K562 (cell line): ENCODE measurements around the gene C5AR2. TPM values are rescaled to one million over a fixed set of nuclear protein-coding genes. Genes with fewer than 3 reads are reported as not detected.

ENCODE experiments used
- CBX8 ChIP-seq: fragments of 200-600 bp; sonication (generic); IDR thresholded peaks from 2 replicates; pipeline ENCODE4 v1.6.1; 2012; ENCODE audit warnings: borderline replicate concordance, mixed run types, low read depth, mild to moderate bottlenecking, moderate library complexity, mixed read lengths, low read length, control low read depth, inconsistent platforms; ENCODE audit not compliant: poor library complexity, severe bottlenecking; ENCODE audit errors: extremely low read depth
- CCNT2 ChIP-seq: IDR thresholded peaks from 2 replicates; pipeline ENCODE4 v1.6.1; 2011; ENCODE audit warnings: borderline replicate concordance, low read depth, mild to moderate bottlenecking, moderate library complexity, mixed read lengths, low read length; ENCODE audit not compliant: insufficient read length; ENCODE audit errors: extremely low read depth
- DNMT1 ChIP-seq: fragments of 450-650 bp; IDR thresholded peaks from 2 replicates; pipeline ENCODE4 v1.6.1; 2016; ENCODE audit warnings: antibody characterized with exemption, mild to moderate bottlenecking
- ETV5 ChIP-seq: sonication (generic); formaldehyde crosslinking; IDR thresholded peaks from 2 replicates; pipeline ENCODE4 v1.4.0; 2020; ENCODE audit warnings: low read depth, mild to moderate bottlenecking, missing genetic modification reagents
- GATAD2A ChIP-seq: fragments of 450-650 bp; IDR thresholded peaks from 2 replicates; pipeline ENCODE4 v1.6.1; 2017
- ILK ChIP-seq: fragments of 450-650 bp; IDR thresholded peaks from 2 replicates; pipeline ENCODE4 v1.6.1; 2016; ENCODE audit warnings: missing genetic modification characterization, low read depth, mild to moderate bottlenecking, missing compliant biosample characterization, moderate library complexity, borderline replicate concordance
- JUN ChIP-seq, 2 experiments: sonication (generic) in 1 of 2; formaldehyde crosslinking in 1 of 2; IDR thresholded peaks; 2 replicates each; pipeline versions ENCODE4 v1.6.1 to v1.8.0; 2012 to 2022; ENCODE audit warnings: borderline replicate concordance in 2 of 2, mild to moderate bottlenecking in 2 of 2, improper control_type of control experiment in 1 of 2, low read depth in 1 of 2, low read length in 1 of 2, missing genetic modification reagents in 1 of 2
- JUND ChIP-seq, 2 experiments: IDR thresholded peaks; 2 replicates in 1 of 2; 3 replicates in 1 of 2; pipeline ENCODE4 v1.6.1; 2011; ENCODE audit warnings: borderline replicate concordance in 2 of 2, low read depth in 2 of 2, low read length in 2 of 2, improper control_type of control experiment in 1 of 2, missing biosample characterization in 1 of 2, missing genetic modification characterization in 1 of 2, missing genetic modification reagents in 1 of 2
- MAFG ChIP-seq: fragments of 450-650 bp; conservative IDR thresholded peaks from 2 replicates; pipeline ENCODE4 v1.6.1; 2016; ENCODE audit warnings: missing genetic modification characterization, missing compliant biosample characterization
- MECOM ChIP-seq: fragments of 250-450 bp; sonication (Bioruptor Pico); IDR thresholded peaks from 2 replicates; pipeline ENCODE4 v1.8.0; 2022; ENCODE audit warnings: inconsistent platforms
- PCBP2 ChIP-seq: fragments of 200-400 bp; formaldehyde crosslinking; IDR thresholded peaks from 2 replicates; pipeline ENCODE4 v1.6.1; 2018; ENCODE audit warnings: low read length, low read depth, mild to moderate bottlenecking, moderate library complexity; ENCODE audit not compliant: poor library complexity, severe bottlenecking
- SMARCA4 ChIP-seq: fragments of 450-650 bp; IDR thresholded peaks from 2 replicates; pipeline ENCODE4 v1.6.1; 2016
- SRF ChIP-seq, 2 experiments: fragments of 250-450, 450-650 bp in 1 of 2; sonication (Bioruptor Pico) in 1 of 2; sonication (generic) in 1 of 2; formaldehyde crosslinking; IDR thresholded peaks; 2 replicates each; pipeline versions ENCODE4 v1.5.0 to v1.5.1; 2020 to 2022; ENCODE audit warnings: mild to moderate bottlenecking in 1 of 2, missing genetic modification reagents in 1 of 2
- SRSF3 ChIP-seq: fragments of 200-400 bp; formaldehyde crosslinking; IDR thresholded peaks from 2 replicates; pipeline ENCODE4 v1.6.1; 2016; ENCODE audit warnings: mild to moderate bottlenecking, low read length, moderate library complexity; ENCODE audit not compliant: insufficient read depth
- TEAD1 ChIP-seq, 2 experiments: fragments of 450-650 bp in 1 of 2; sonication (generic) in 1 of 2; formaldehyde crosslinking; IDR thresholded peaks; 2 replicates each; pipeline versions ENCODE4 v1.4.0 to v1.8.0; 2020 to 2022; ENCODE audit warnings: mild to moderate bottlenecking in 2 of 2, missing genetic modification reagents in 1 of 2
- XRCC4 ChIP-seq: IDR thresholded peaks from one replicate; pipeline ENCODE4 v1.6.1; 2011; ENCODE audit not compliant: insufficient read depth, insufficient read length; ENCODE audit errors: extremely low read depth
- ZBTB17 ChIP-seq: fragments of 450-650 bp; formaldehyde crosslinking; IDR thresholded peaks from 2 replicates; pipeline ENCODE4 v1.4.0; 2020; ENCODE audit warnings: mild to moderate bottlenecking
- polyA plus RNA-seq, 8 experiments: library from polyadenylated mRNA; depleted of rRNA in 4 of 8; stranded (reverse) in 5 of 8; unstranded in 3 of 8; fragments of >200 nt; fragmentation: Nextera tagmentation in 2 of 8; fragmentation: Illumina TruSeq in 1 of 8; extraction: Ambion mirVana in 2 of 8; extraction: Trizol in 1 of 8; gene quantifications; 2 replicates each; pipeline versions ENCODE4 v1.2.1 to v1.2.3, GENCODE V29; 2011 to 2014; ENCODE audit warnings: inconsistent platforms in 1 of 8, missing spikeins in 1 of 8
- total RNA-seq, 7 experiments: library from RNA; depleted of rRNA in 6 of 7; stranded (reverse); fragments of >200 nt in 6 of 7; fragmentation: Illumina TruSeq in 2 of 7; extraction: Trizol in 2 of 7; gene quantifications; 2 replicates each; pipeline versions ENCODE4 v1.2.1 to v1.2.3, GENCODE V29; 2011 to 2021; ENCODE audit warnings: low replicate concordance in 1 of 7
- TF ChIP-seq, protein P1 (sequence below): fragments of 250-450 bp; sonication (Bioruptor Pico); IDR thresholded peaks from 2 replicates; pipeline ENCODE4 v1.4.0; 2020; ENCODE audit warnings: borderline replicate concordance
- TF ChIP-seq, protein P2 (sequence below): sonication (generic); formaldehyde crosslinking; IDR thresholded peaks from 2 replicates; pipeline ENCODE4 v1.8.1; 2022; ENCODE audit warnings: missing genetic modification reagents
- TF ChIP-seq, protein P3 (sequence below): sonication (generic); formaldehyde crosslinking; IDR thresholded peaks from 2 replicates; pipeline ENCODE4 v1.8.0; 2022; ENCODE audit warnings: missing genetic modification reagents, mild to moderate bottlenecking, moderate library complexity, borderline replicate concordance
- TF ChIP-seq, protein P4 (sequence below): fragments of 450-650 bp; IDR thresholded peaks from 2 replicates; pipeline ENCODE4 v1.7.0; 2016; ENCODE audit warnings: borderline replicate concordance

The C5AR2 gene
- total and polyA plus RNA-seq, 9 of the 15 experiments (the other 6 are each of a cell fraction or from before 2014, with no cell fraction given) = 0.01 to 1.1 (median 0.13) TPM

DNA sequence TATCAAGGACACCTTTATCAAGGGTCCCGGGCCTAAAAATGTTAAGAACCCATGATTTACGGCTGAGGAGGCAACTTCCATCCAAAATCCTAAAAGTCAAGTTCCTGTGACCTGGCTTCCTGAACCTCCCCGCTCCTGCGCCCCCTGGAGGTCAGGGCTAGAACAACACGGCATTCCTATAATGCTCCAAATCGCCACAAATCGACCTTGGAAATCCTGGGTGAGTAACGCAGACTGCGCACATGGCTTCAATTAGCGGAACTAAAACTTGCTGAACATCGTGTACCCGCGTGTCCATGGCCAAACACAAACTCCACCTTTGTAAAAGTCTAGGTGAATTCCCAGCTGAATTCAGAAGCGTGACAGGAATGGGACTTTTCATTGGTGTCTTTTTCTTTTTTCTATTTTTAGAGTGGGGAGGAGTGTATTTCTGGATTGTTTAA is 26.6 kb upstream of the C5AR2 start (continued):
- 0 out of 2 replicates have a peak, but pooled peaks have one; percentile 14 for TF ChIP-seq MAFG (tag)
- TF ChIP-seq JUN (IDR thresholded peaks at IDR 0.05; ENCODE audit: borderline replicate concordance, low read depth, low read length) = 0 out of 2 replicates have a peak, but pooled peaks have one; percentile 15
- no peak for TF ChIP-seq JUN (CRISPR knock-in tag; IDR thresholded peaks at IDR 0.05; ENCODE audit: borderline replicate concordance)
- TF ChIP-seq ZBTB17 (CRISPR knock-in tag) = no peak
- TF ChIP-seq JUND (IDR thresholded peaks at IDR 0.05; ENCODE audit: borderline replicate concordance, low read depth, low read length) = peak; percentile 43; the same call in 1 of the 2 replicates
- TF ChIP-seq JUND (tag; IDR thresholded peaks at IDR 0.05; ENCODE audit: borderline replicate concordance, low read depth, low read length) = peak; percentile 55; the same call in 1 of the 3 replicates
- TF ChIP-seq TEAD1 (CRISPR knock-in tag; IDR thresholded peaks at IDR 0.05) = peak in 1 of 2 experiments; percentile 76; a peak in 2 of 4 replicates
- no peak for TF ChIP-seq MECOM (CRISPR knock-in tag)
- no peak for TF ChIP-seq ETV5 (CRISPR knock-in tag)
- TF ChIP-seq PCBP2 = no peak
- TF ChIP-seq SRF (CRISPR knock-in tag; IDR thresholded peaks at IDR 0.05) = 0 out of 4 replicates have a peak, but pooled peaks of 1 of the 2 experiments have one; percentile 32
- TF ChIP-seq, protein P1, sequence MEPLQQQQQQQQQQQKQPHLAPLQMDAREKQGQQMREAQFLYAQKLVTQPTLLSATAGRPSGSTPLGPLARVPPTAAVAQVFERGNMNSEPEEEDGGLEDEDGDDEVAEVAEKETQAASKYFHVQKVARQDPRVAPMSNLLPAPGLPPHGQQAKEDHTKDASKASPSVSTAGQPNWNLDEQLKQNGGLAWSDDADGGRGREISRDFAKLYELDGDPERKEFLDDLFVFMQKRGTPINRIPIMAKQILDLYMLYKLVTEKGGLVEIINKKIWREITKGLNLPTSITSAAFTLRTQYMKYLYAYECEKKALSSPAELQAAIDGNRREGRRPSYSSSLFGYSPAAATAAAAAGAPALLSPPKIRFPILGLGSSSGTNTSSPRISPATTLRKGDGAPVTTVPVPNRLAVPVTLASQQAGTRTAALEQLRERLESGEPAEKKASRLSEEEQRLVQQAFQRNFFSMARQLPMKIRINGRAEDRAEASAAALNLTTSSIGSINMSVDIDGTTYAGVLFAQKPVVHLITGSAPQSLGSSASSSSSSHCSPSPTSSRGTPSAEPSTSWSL (CRISPR knock-in tag) = no peak
- TF ChIP-seq, protein P2, sequence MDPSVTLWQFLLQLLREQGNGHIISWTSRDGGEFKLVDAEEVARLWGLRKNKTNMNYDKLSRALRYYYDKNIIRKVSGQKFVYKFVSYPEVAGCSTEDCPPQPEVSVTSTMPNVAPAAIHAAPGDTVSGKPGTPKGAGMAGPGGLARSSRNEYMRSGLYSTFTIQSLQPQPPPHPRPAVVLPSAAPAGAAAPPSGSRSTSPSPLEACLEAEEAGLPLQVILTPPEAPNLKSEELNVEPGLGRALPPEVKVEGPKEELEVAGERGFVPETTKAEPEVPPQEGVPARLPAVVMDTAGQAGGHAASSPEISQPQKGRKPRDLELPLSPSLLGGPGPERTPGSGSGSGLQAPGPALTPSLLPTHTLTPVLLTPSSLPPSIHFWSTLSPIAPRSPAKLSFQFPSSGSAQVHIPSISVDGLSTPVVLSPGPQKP (CRISPR knock-in tag) = no peak
- TF ChIP-seq ILK (tag) = no peak
- TF ChIP-seq DNMT1 = no peak
- TF ChIP-seq, protein P3, sequence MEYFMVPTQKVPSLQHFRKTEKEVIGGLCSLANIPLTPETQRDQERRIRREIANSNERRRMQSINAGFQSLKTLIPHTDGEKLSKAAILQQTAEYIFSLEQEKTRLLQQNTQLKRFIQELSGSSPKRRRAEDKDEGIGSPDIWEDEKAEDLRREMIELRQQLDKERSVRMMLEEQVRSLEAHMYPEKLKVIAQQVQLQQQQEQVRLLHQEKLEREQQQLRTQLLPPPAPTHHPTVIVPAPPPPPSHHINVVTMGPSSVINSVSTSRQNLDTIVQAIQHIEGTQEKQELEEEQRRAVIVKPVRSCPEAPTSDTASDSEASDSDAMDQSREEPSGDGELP (CRISPR knock-in tag) = 0 out of 2 replicates have a peak, but pooled peaks have one; percentile 23
- TF ChIP-seq, protein P4, sequence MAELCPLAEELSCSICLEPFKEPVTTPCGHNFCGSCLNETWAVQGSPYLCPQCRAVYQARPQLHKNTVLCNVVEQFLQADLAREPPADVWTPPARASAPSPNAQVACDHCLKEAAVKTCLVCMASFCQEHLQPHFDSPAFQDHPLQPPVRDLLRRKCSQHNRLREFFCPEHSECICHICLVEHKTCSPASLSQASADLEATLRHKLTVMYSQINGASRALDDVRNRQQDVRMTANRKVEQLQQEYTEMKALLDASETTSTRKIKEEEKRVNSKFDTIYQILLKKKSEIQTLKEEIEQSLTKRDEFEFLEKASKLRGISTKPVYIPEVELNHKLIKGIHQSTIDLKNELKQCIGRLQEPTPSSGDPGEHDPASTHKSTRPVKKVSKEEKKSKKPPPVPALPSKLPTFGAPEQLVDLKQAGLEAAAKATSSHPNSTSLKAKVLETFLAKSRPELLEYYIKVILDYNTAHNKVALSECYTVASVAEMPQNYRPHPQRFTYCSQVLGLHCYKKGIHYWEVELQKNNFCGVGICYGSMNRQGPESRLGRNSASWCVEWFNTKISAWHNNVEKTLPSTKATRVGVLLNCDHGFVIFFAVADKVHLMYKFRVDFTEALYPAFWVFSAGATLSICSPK = no peak
- TF ChIP-seq SRSF3 = no peak
- TF ChIP-seq XRCC4 = no peak
- no peak for TF ChIP-seq GATAD2A
- no peak for TF ChIP-seq SMARCA4
- TF ChIP-seq CCNT2 = no peak
- TF ChIP-seq CBX8 = no peak
